ENCODE data around the gene CHRND.
"Not testable (repeated sequence)": the region's sequence is repeated elsewhere in the genome, so short reads cannot be mapped to it uniquely, and the experiment has no call there.

CHRND gene

DNA sequence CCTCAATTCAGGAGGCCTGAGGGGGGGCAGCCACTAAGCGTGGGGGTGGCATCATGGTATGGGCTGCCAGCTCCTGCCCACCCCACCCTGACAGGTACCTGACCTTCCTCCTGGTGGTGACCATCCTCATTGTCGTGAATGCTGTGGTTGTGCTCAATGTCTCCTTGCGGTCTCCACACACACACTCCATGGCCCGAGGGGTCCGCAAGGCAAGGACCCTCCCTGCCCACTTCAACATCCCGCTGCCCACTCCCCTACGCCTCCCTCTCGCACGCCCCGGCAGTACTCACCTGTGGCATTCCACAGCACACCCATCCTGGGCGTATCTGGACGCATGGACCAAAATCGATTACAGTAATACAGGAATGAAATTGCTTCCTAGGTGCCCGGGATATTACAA, 17.5 kb downstream of the CHRND start:
- no peak for DNase-seq (ENCODE audit: low read depth)

DNA sequence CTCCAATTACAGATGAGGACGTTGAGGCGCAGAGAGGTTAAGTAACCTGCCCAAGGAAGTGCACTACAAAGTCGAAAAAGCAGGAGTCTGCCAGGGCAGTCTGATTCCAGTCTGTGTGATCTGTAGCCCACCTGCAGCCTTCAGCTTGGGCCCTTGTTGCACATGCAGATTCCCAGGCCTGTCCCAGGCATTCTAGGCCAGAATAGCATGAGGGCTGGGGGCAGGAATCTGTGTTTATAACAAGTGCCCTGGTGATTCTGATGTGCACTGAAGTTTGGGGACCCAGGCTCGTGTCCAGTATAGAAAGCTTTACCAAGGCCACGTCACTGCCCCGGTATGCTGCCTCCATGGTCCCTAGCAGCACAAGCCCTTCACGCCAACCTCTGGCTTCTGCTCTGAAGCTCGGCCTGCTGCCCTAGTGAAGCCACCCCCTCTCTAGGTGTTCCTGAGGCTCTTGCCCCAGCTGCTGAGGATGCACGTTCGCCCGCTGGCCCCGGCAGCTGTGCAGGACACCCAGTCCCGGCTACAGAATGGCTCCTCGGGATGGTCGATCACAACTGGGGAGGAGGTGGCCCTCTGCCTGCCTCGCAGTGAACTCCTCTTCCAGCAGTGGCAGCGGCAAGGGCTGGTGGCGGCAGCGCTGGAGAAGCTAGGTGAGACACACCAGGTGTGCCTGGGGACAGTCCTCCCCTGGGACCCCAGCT, 18.1 kb downstream of the CHRND start:
- no peak for DNase-seq (ENCODE audit: low read depth)

DNA sequence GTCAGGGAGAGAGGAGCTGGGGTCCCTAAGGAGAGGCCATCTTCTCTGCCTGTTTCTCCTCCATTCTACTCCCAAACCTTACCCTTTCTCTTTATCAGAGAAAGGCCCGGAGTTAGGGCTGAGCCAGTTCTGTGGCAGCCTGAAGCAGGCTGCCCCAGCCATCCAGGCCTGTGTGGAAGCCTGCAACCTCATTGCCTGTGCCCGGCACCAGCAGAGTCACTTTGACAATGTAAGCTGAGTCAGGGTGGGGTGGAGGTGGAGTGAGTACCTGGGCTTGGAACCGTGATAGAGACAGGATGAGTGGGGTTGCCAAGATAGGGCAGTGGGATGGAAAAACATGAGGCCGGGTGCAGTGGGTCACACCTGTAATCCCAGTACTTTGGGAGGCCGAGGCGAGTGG, 18.7 kb downstream of the CHRND start:
- no peak for DNase-seq (ENCODE audit: low read depth)

DNA sequence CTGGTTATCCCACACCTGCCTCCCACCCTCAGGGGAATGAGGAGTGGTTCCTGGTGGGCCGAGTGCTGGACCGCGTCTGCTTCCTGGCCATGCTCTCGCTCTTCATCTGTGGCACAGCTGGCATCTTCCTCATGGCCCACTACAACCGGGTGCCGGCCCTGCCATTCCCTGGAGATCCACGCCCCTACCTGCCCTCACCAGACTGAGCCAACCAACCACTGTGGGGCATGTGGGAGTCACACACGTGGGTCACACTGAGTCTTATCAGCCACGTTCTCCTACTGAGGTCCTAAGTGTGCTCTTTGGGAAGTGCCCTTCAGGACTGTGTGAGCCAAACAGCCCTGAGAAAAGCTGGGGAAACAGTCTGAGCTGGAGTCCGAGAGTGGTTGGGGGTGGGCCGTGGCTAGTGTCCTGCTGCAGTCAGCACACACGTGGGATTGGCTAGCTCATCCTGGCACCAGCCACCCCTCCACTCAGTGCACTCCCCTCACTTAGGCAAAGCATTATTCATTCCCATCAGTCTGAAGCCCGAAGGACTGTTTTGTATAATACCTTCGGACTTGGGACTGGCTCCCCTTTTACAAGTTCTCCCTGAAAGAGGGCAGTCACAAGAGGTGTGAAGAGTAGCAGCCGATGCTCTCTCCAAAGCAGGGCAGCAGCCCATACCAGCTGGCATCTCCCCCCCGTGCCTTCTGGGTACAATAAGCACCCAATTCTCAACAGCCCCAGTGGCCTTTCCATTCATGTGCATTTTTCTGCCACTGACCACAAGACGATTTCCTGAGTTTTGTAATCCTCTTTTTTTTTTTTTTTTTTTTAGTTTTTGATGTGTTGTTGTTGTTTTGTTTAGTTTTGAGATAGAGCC, 19.8 kb downstream of the CHRND start:
- DNase-seq (ENCODE audit: low read depth): no peak

DNA sequence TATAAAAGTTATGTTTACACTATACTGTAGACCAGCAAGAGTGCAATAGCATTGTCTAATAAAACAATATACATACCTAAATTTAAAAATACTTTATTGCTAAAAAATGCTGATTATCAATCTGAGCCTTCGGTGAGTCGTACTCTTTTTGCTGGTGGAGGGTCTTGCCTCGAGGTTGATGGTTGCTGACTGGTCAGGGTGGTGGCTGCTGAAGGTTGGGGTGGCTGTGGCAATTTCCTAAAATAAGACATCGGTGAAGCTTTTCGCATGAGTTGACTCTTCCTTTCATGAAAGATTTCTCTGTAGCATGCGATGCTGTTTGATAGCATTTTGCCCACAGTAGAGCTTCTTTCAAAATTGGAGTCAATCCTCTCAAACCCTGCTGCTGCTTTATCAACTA, 22.0 kb downstream of the CHRND start:
- no peak for DNase-seq (ENCODE audit: low read depth)

DNA sequence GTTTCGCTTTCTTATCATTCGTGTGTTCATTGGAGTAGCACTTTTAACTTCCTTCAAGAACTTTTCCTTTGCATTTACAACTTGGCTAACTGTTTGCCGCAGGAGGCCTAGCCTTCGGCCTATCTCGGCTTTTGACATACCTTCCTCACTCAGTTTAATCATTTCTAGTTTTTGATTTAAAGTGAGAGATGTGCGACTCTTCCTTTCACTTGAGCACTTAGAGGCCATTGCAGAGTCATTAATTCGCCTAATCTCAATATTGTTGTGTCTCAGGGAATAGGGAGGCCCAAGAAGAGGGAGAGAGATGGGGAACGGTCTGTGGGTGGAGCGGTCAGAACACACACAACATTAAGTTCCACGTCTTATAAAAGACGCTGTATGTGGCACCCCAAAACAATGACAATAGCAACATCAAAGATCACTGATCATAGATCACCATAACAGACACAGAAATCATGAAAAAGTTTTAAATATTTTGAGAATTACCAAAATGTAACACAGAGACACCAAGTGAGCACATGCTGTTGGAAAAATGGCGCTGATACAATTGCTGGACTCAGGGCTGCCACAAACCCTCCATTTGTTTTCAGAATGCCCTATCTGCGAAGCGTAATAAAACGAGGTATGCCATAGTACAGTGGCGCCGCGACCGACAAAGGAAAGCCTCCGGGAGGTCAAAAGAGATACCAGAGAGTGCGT, 23.8 kb downstream of the CHRND start:
- no peak for DNase-seq (ENCODE audit: low read depth)

DNA sequence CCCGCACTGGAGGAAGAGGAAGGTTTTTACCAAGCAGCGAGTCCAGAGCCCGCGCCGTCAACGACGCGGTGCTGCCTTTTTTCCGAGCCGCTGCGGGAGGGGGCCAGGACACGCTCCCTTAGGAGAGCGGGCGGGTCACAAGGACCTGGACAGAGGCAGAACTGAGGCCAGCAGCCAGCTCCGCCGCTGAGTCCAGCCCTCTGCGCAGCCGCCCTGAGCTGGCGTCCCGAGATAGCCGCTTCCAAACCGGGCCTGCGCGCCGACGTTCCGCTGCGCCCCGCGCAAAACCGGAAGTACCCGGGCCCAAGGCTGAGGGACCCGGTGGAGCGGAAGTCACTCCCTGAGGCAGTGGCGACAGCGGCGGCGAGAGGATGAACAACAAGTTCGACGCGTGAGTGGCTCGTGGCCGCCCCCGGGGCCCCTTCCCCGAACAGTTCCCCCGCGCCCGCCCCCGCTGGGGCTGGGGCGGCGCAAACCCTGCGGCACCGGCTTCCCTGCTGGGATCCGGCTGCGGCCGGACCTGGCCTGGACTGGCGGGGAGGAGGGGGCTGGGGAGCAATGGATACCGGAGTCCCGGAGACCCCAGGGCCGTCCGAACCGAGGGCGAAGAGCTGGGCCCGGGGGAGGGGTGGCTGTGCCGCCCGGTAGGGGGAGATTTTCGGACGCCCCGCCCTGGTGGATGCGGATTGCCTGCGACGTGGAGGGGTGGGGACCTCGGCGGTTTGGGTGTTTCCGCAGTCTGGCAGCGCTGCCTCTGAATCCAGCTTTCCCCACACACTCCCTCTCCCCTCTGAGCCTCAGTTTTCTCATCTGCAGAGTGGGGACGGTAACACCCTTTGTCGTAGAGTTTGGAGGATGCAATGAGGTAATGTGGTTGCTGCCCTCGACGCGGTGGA, 24.6 kb downstream of the CHRND start, which contains the start of the genes EIF4E2 and TIGD1:
Gene EIF4E2, plus strand, starts transcription at position 336 of the 896 bp plus-strand sequence. Its CDS starts 36 bp downstream, at position 372.
Gene TIGD1, minus strand, starts transcription at position 204 of the 896 bp plus-strand sequence. CDS start 675 bp downstream, outside the sequence.
- peak; percentile 87 for DNase-seq (ENCODE audit: low read depth)

DNA sequence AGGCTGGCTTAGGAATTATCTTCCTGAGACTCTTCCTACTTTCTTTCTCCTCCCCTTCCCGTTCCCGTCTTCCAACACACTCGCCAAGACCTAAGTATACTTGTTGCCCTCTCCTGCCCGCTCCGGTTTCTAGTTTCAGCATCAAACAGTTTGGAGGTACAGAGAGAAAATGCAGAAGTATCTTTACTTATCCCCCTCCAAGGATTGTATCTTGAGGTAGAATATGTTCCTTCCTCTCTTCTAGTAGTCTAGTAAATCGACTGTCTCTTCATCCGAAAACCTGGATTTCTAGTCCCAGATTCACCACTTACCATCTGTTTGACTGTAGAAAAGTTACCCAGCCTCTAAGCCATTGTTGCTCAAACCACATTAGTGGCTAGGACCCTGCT, 25.3 kb downstream of the CHRND start:
- DNase-seq (ENCODE audit: low read depth): no peak

DNA sequence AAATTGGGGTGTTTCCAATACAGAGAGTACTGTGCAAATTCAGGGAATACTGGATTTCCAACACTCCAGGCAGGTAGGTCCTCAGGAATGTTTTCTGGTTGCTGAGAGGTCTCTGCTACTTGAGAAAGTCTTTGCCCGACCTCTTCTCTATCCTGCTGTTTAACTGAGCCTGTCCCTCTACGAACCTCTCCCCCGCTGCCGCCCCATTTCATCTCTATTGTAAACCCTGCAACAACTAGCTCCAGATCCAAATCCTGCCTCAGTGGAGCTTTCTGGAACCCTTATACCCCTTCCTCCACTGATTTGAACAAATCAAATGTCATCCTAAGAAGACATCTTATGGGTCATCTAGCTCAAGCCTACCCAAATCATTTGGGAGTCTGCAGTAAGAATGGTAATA, 25.8 kb downstream of the CHRND start:
- DNase-seq (ENCODE audit: low read depth): no peak

DNA sequence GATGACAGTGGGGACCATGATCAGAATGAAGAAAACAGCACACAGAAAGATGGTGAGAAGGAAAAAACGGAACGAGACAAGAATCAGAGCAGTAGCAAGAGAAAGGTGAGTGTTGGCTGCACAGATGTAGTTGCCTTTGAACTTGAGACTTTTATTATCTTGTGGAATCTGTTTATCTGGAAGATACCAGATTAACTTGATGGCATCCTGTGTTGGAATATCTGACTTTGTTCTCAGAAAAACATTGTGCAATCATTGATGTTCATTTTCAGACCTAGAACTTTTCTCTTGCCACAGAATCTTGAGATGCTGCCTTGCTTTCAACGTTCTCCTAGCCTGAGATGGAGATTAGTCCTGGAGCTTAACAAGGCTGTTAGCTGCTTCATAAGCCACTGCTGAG, 30.5 kb downstream of the CHRND start:
- DNase-seq (ENCODE audit: low read depth): no peak

DNA sequence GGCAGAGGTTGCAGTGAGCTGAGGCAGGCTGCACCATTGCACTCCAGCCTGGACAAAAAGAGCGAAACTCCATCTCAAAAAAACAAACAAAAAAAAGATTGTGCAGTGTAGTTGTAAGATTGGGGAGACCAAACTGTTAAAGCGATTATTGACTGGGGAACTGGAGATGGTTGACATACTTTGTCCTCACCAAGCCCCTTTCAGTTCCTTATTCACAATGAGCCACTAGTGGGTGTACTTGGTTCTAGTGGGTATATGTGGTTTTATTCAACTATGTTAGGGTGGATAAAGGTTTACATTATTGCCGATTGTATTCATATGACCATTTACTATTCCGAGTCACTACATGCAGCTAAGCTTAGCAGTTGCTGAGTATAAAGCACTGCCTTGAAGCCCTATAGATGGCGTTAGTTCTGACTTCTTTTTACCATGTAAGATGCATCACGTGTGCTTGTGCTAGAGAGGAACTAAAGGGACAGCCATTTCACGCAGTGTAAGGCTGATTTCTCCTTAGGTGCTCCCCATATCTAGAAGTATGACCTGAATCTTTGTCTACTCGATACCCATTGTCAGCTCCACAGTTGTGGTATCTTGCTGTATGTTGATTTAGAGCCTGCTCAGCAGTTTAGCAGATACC, 36.7 kb downstream of the CHRND start:
- DNase-seq (ENCODE audit: low read depth): no peak

DNA sequence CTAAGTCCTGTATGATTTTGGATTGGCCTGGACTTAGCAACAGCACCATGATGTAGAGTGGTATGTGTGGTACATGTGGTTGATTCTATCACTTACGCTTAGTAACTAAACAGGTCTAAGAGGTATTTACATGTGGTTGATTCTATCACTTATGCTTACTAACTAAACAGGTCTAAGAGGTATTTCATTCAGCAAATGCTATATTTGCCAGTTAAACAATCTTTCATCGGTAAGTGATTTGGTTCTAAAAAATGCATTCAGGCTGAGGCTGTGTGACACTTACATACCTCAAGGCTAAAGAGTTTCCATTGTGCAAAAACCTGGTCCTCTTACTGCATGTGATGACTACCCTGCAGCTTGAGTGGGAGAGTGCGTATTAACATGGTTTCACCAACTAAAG, 37.6 kb downstream of the CHRND start:
- DNase-seq (ENCODE audit: low read depth): no peak

DNA sequence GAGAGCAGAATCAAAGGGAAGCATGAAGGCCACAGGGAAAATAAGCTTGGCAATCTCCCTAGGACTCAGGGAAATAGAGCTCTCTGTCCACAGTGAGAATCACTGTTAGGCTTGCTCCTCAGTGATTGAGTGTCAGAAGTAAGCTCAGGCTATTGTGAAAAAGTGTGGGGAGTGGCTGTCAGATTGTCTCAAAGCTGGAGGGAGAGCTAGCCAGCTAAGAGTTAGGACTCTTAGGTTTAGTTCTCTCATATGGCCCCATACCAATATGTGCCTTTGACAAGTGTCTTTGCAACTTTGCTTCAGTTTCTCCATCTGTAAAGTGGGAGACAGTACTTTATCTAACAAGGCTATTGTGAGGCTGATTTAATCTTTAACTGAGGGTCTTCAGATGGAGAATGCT, 41.8 kb downstream of the CHRND start:
- no peak for DNase-seq (ENCODE audit: low read depth)

DNA sequence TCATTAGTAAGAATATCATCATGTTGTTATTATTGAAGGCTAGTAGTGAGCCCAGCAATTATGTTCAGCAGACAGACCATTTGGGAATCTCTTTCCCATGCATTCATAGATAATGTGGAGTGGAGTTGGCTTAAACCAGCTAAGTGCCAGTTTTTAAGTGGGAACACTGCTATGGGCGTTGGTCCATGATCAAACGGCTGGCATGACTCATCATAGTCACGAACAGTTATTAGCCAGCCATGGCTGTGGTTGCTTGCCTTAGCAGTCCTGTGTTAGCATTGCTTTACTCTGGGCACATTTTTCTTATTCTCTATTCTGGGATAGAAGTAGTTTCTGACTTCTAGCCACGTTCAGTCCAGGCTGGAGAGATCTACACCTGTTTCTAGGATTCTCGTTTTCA, 42.2 kb downstream of the CHRND start:
- no peak for DNase-seq (ENCODE audit: low read depth)

DNA sequence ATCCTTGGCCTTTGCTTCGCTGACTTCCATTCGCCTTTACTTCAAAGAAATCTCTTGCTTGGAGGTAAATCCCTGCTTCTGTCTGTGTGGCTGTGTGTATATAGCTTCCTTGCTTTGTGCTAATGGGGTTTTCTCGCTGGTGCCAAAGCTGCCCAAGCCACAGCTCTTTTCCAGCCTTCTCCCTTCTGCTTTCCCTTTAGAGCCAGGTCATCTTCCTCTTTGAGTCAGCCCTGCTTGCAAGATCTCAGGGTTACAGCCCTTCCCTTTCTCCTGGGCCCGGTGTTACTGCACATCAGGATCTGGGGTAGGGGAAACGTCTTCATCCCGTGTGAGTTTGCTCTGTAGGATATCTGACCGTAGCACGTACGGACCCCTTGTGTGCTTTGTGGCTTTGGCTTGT, 43.6 kb downstream of the CHRND start:
- no peak for DNase-seq (ENCODE audit: low read depth)

DNA sequence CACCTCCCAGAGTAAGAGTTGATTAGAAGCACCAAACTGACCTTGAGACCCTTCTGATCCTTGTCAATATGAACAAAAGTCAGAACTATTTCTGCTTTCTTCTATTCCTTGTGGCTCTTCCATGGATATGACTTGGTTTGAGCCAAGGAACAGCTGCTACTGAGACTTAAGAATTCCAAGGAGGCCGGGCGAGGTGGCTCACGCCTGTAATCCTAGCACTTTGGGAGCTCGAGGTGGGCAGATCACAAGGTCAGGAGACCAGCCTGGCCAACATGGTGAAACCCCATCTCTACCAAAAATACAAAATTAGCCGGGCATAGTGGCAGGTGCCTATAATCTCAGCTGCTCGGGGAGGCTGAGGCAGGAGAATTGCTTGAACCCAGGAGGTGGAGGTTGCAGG, 44.5 kb downstream of the CHRND start:
- DNase-seq (ENCODE audit: low read depth): not testable (repeated sequence)

DNA sequence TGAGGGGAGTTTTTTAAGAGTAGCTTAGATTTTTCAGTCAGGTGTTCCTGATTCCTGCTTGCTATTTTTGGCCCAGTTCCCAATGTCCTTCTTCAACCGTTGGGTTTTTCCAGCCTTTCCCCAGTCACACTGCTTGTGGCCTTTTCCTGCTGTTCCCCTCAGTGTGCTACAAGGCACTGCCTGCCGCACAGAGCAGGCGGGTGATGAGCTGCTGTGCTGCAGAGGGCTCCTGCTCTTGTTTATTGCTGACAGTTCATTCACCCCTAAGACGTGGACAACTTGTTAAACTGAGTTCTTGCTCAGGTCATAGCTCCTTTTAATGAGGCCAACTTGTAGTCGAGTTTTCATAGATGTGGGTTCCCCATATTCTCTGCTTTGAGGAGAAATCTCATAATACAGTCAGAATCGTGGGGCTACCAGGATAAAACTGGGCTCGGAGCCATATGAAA, 45.1 kb downstream of the CHRND start:
- DNase-seq (ENCODE audit: low read depth): no peak

DNA sequence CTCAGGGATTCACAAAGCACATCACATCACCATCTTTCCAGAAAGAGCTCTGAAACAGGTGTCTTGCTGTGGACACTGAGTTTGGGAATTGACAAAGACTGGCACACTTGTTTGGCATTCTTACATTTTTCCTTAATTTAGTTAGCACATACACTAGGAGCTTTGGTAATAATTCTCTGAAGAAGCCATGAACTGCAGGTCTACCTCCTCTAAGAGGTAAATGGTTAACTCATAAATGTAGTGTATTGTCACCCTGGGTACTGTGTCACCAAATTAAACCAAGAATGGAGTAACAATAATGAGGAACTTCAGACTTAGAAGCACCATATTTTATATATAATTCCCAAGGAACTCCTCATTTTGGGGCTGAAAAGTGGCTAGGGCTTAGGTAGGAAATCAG, 47.1 kb downstream of the CHRND start:
- DNase-seq (ENCODE audit: low read depth): no peak

DNA sequence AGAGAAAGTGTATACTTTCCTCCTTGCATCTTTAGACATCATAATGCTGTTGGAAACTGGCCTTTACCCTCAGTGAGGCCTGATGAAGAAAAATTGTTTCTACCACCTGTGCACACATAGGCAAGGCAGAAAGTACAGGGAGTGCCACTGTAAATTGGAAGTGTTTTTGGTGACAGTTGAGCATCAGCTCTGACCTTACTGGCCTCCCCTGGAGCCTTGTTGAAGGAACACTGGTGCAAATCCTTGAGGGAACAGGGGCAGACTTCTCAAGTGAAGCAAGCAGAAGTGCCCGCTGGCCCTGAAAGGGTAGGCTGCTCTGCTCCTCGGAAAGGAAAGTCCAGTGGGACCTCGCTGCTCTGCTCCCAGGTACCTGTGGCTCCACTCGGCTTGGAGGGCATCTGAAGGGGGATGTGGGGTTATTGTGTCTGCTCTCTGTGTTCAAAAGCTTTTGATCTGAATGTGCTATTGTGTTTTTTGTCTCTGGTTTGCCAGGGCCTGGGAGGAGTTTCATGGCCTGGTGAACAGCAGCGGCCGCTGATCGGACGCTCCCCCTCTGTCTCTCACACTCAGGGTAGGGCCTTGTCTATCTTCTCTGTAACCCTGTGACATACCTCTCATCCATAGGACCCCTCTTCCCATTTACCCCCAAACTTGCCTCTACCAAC, 47.9 kb downstream of the CHRND start:
- DNase-seq (ENCODE audit: low read depth): no peak

DNA sequence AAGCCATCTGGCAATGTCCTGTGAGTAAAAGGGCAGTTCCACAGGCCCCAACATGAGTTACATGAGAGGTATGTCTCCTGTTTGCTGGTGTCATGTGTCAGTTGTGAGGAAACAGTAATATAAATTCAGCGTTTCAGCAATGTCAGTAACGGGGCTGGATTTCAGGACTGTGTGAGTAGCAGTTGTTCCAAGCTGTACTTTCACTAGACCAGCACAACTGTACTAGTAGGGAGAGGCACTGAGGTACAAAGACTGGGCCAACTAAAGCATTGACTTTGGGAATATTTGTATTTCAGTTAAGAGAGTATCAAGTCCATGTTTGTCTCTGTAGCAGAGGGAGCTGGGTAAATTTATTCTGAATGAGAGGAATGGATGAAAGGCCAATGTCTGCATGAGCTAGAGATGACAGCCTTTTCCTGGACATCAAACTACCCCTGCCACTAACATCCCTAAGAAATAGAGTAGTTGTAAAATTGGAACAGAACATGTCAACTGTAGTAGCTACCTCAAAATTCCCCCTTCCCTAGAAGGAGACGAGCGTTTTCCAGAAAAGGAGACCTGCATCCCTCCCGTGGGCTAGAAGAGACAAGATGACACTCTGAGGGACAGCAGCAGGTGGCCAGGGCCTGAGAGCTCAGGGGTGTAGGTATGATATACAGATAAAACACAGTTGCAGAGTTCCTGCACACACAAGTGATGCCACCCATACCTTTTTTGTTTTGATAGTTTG, 48.9 kb downstream of the CHRND start:
- no peak for DNase-seq (ENCODE audit: low read depth)
